ENCODE data around the gene NEK2. TPM values are rescaled to one million over a fixed set of nuclear protein-coding genes. Genes with fewer than 3 reads are reported as not detected.
"Not testable (repeated sequence)": the region's sequence is repeated elsewhere in the genome, so short reads cannot be mapped to it uniquely, and the experiment has no call there.

The NEK2 gene
- total and polyA plus RNA-seq, 4 donors, result 0.61 to 5.9 (median 0.83) TPM

- DNase-seq (peak in 1 of 3 donors; percentile 10), ATAC-seq (ENCODE audit: insufficient read depth, low FRiP score) (no peak)
- H3K27ac ChIP-seq (ENCODE audit: low read depth in 1 of 2, low read length in 1 of 2), result no peak overlapping the region
- H3K4me1 ChIP-seq (ENCODE audit: control insufficient read depth in 5 of 5, insufficient read depth in 5 of 5, low read length in 5 of 5), result peaks cover 0 to 6% (median 0%) of the 10 kb centered on the region in 5 donors
- no peaks in the 10 kb centered on the region for H3K9me3 ChIP-seq (ENCODE audit: control insufficient read depth in 4 of 4, insufficient read depth in 3 of 4, low read length in 3 of 4)
- H3K27me3 ChIP-seq (ENCODE audit: control insufficient read depth in 3 of 3, insufficient read depth in 3 of 3, low read length in 2 of 3), result peaks cover 0 to 12% (median 0%) of the 10 kb centered on the region in 3 donors
- H3K36me3 ChIP-seq (ENCODE audit: control insufficient read depth in 4 of 4, insufficient read depth in 4 of 4, low read length in 4 of 4), result no peaks in the 10 kb centered on the region
- H3K4me3 ChIP-seq, result no peak overlapping the region
- no peak overlapping the region for H3K9ac ChIP-seq (ENCODE audit: insufficient read depth in 1 of 2, low read length in 2 of 2)
- 57 to 59% methylated on average over 10 of the region's 10 CpGs for WGBS, 2 donors
- no peak for TF ChIP-seq CTCF (IDR thresholded peaks at IDR 0.05; ENCODE audit: control extremely low read depth, extremely low read depth)
These were observed 19.9 kb upstream of the NEK2 start for GRCh38 chr1:211695135-211695816.

GRCh38 chr1:211693911-211694310 lies 18.5 kb upstream of the NEK2 start:
- not testable (repeated sequence) for ATAC-seq (ENCODE audit: insufficient read depth, low FRiP score); H3K4me1 ChIP-seq (ENCODE audit: control insufficient read depth in 5 of 5, insufficient read depth in 5 of 5, low read length in 5 of 5); H3K9me3 ChIP-seq (ENCODE audit: control insufficient read depth in 4 of 4, insufficient read depth in 3 of 4, low read length in 3 of 4); H3K36me3 ChIP-seq (ENCODE audit: control insufficient read depth in 4 of 4, insufficient read depth in 4 of 4, low read length in 4 of 4); H3K27ac ChIP-seq (ENCODE audit: low read depth in 1 of 2, low read length in 1 of 2); H3K9ac ChIP-seq (ENCODE audit: insufficient read depth in 1 of 2, low read length in 2 of 2); H3K27me3 ChIP-seq (ENCODE audit: control insufficient read depth in 3 of 3, insufficient read depth in 3 of 3, low read length in 2 of 3); H3K4me3 ChIP-seq; DNase-seq
- 96 to 97% methylated on average over 5 of the region's 5 CpGs for WGBS, 2 donors

GRCh38 chr1:211688421-211688820 lies 13.0 kb upstream of the NEK2 start:
- ATAC-seq (ENCODE audit: insufficient read depth, low FRiP score) (no peak), DNase-seq (no peak)
- H3K27ac ChIP-seq (ENCODE audit: low read depth in 1 of 2, low read length in 1 of 2), result no peak overlapping the region
- TF ChIP-seq CTCF (IDR thresholded peaks at IDR 0.05; ENCODE audit: control extremely low read depth, extremely low read depth), result no peak
- H3K9ac ChIP-seq (ENCODE audit: insufficient read depth in 1 of 2, low read length in 2 of 2), result no peak overlapping the region
- H3K4me1 ChIP-seq (ENCODE audit: control insufficient read depth in 5 of 5, insufficient read depth in 5 of 5, low read length in 5 of 5), result no peaks in the 10 kb centered on the region
- H3K4me3 ChIP-seq, result no peak overlapping the region
- H3K36me3 ChIP-seq (ENCODE audit: control insufficient read depth in 4 of 4, insufficient read depth in 4 of 4, low read length in 4 of 4), result no peaks in the 10 kb centered on the region
- WGBS, 2 donors, result 90% methylated on average over 2 of the region's 2 CpGs
- H3K9me3 ChIP-seq (ENCODE audit: control insufficient read depth in 4 of 4, insufficient read depth in 3 of 4, low read length in 3 of 4), result peaks cover 0 to 2% (median 0%) of the 10 kb centered on the region in 4 donors
- H3K27me3 ChIP-seq (ENCODE audit: control insufficient read depth in 3 of 3, insufficient read depth in 3 of 3, low read length in 2 of 3), result no peaks in the 10 kb centered on the region

GRCh38 chr1:211687462-211688215 lies 12.2 kb upstream of the NEK2 start:
- no peak for DNase-seq

More at GRCh38 chr1:211687462-211688215, 12.2 kb upstream of the NEK2 start:
- Histone ChIP-seq H3K9ac (ENCODE audit: insufficient read depth in 1 of 2, low read length in 2 of 2) (no peak overlapping the region), H3K27me3 (ENCODE audit: control insufficient read depth in 3 of 3, insufficient read depth in 3 of 3, low read length in 2 of 3) (no peaks in the 10 kb centered on the region), H3K4me3 (no peak overlapping the region), H3K36me3 (ENCODE audit: control insufficient read depth in 4 of 4, insufficient read depth in 4 of 4, low read length in 4 of 4) (no peaks in the 10 kb centered on the region), H3K27ac (ENCODE audit: low read depth in 1 of 2, low read length in 1 of 2) (no peak overlapping the region), H3K4me1 (ENCODE audit: control insufficient read depth in 5 of 5, insufficient read depth in 5 of 5, low read length in 5 of 5) (no peaks in the 10 kb centered on the region), H3K9me3 (ENCODE audit: control insufficient read depth in 4 of 4, insufficient read depth in 3 of 4, low read length in 3 of 4) (peaks cover 0 to 2% (median 0%) of the 10 kb centered on the region in 4 donors)
- ATAC-seq (ENCODE audit: insufficient read depth, low FRiP score), result no peak
- WGBS, 2 donors, result 89 to 91% methylated on average over 16 of the region's 16 CpGs
- no peak for TF ChIP-seq CTCF (IDR thresholded peaks at IDR 0.05; ENCODE audit: control extremely low read depth, extremely low read depth)
